NCI-H748 (cell line): ENCODE measurements around the gene MLLT11.
A peak's percentile ranks its signal among the peaks of the same experiment; 100 is the strongest.
"Not testable (repeated sequence)": the region's sequence is repeated elsewhere in the genome, so short reads cannot be mapped to it uniquely, and the experiment has no call there.

Source experiments
- DNase-seq: peaks from one replicate; lab custom pipeline; 2025; ENCODE audit not compliant: unreplicated experiment; lab: John Stamatoyannopoulos, UW

The MLLT11 gene

DNA sequence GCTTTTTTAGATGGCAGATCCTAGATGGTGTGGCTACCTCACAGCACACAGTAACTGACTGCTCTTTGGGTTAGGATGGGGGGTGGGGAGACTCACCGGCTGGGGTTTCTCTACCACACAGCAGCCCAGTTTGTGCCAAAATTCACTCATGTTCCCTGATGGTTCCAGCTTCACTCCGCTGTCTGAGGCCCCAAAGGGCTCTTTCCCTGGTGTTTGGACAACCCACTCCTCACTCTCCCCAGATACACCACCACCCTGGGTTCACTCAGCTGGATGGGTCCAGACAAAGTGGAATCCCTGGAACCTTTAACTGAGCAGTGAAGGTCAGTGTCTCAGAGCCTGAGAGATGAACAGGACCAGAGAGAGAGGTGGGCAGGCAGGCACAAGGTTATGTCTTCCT, 4.6 kb upstream of the MLLT11 start:
- DNase-seq: no peak

DNA sequence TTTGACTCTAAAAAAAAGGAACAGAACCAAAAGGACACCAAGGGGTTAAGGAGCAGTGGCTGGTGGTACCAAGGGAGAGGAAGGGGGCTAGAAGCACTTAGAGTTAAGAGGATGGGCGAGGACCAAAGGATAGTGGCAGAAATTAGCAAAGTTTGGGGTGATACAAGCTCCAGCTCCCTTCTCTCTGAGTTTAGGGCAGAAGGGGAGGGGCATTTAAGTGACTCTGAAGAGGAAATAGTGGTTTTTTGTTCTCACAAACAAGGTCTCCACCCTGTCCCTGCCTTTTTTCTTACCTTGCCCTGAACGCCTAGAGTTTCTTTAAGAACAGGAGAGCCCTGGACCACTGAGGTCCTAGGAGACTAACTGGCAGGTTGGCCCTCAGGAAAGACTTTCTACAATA, 4.0 kb upstream of the MLLT11 start:
- DNase-seq: no peak

DNA sequence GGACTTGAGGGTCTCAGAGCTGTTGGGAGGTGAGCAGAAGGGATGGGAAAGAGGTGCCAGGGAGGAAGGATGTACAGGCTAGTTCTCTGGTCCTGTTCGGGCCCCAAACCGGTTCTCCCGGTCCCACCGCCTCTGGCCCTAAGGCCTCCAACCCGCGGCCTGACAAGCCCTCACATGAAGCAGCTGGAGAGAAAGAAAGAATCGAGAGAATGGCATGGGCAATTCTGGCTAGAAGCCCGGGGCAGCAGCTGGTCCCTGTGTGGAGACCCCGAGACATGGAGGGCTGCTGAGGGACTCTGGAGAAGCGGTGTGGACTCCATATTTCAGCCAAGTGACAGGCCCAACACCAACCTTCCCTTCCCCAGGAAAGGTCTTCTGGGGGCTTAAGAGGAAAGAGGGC, 1.5 kb upstream of the MLLT11 start:
- DNase-seq: peak; percentile 85

DNA sequence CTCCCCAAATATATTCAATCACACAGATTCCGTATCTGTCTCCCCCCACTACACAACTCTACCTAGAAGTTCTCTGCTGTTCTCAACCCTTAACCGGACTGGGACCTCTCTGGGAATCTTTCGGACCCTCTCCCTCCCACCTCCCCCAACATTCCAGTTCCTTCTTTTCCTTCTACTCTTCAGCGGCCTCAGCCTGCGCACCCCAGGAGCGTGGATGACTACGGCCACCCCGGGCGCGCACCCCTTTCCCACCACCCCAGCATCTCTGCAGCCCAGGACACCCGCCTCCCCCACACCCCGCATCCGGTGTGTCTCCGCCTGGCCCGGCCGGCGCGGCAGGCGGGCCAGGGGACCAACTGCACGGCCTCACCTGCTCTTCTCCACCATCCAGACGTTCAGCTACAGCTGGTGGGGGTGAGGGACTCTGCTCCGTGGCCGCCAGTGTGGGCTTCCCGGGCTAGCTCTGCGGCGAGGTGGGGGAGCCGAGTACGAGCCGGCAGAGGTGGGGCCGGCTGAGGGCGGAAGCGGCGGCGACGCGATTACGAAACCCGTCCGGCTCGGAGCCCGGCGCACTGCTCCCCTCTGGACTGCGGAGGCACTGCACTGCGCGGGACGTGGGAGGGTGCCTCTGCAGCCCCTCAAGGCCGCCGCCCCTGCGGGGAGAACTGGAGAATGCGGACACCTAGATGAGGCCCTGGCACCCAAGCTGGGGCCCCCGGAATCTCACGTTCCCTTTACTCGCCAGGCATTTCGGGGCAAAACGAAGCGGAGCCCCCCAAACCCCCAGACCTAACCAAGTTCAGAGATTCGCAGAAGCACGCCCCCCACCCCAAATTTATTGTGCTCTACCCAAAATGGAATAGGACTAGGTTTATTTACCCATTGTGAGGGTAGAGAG, 839 bp upstream of the MLLT11 start, which contains the start of gene CDC42SE1:
TSS of gene CDC42SE1 (minus strand) at position 514 of the 898 bp plus-strand sequence. CDS start 3,892 bp downstream, outside the sequence.
- DNase-seq: peak; percentile 89

DNA sequence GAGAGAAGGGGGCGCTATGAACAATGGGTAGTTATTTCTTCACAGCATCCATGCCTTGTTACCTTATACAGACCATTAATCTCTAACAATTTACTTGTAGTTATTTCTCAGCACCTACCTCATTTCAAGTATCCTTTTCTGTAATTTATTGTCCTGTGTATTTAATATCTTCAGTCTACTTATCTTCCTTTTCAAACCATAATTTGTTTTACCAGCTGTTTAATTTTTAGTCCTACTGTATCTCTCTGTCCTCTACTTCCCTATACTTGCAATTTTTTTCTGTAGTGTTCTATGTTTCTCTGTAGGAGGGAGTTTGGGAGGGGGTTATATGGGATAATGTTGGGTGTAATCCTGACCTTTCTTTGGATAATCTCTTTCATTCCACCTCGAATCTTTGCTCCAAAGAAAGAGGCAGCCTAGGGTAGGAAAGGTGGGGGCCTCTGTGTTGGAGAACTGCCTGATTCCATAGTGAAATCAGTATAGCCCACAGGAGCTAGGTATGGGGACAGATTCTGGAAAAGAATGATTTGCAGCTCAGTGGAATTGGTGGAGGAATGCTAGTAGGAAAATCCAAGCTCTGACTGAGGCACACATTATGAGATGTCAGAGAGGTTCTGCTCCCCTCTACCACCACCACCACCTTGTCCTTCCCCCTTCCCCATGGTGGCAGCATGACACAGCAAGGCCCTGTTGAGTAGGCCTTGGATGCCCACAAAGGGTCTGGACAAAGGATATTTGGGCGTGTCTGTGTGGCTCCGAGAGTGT, 642 bp downstream of the MLLT11 start:
- peak; percentile 73 for DNase-seq

DNA sequence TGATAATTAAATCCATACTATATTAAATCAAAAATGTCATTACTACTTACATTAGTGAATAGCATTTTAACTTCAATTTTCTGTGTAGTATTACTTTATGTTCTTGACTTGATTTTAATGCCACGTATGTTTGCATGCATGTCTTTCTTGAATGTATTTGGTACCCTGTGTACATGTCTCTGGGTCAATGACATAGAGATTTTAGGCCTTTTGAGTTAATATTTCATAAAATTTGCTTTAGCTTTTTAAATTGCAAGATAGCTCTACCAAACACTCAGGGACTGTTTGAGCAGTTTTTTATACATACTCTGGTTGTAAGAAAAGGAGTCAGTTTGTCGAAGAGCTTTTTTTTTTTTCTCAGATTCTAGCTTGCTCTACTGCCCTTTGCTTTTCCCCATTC, 1.5 kb downstream of the MLLT11 start:
- DNase-seq: no peak

DNA sequence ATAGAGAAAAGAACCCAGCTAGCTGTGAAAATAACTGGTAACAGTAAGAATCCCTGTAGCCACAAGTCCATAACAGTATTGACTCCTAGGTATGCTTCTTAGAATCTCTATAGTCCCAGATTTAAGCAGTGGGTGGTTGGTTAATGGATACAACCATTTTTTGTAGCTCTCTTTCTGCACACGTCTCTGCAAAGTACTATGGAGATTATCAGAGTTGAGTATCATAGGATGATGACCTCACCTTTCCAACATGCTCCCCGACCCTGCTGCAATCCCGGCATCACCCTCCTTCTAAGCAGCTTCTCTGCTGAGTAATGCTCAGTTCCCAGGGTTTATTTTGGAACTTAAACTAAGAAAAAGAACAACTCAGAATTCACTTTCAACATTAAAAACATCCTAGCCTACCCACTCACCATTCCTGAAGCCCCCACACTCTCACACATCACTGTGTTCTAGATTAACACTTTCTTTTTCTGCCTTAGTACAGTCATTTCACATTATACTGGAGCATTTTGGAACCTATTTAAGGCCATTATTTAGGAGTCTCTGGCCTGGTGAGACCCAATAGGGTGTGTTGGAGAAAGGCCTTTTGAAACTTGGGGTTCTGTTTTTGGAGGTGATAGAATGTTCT, 2.7 kb downstream of the MLLT11 start:
- DNase-seq: no peak

DNA sequence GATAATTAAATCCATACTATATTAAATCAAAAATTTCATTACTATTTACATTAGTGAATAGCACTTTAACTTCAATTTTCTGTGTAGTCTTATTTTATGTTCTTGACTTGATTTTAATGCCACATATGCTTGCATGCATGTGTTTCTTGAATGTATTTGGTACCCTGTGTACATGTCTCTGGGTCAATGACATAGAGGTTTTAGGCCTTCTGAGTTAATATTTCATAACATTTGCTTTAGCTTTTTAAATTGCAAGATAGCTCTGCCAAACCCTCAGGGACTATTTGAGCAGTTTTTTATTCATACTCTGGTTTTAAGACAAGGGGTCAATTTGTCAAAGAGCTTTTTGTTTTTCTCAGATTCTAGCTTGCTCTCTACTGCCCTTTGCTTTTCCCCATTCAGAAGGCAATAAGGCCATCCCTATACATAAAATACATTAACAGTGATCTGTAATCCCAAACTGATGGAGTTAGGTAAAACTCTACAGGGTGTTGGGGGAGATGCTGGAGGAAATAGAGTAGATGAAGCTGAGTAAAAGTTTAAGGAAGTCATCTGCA, 5.0 kb downstream of the MLLT11 start:
- DNase-seq: no peak

DNA sequence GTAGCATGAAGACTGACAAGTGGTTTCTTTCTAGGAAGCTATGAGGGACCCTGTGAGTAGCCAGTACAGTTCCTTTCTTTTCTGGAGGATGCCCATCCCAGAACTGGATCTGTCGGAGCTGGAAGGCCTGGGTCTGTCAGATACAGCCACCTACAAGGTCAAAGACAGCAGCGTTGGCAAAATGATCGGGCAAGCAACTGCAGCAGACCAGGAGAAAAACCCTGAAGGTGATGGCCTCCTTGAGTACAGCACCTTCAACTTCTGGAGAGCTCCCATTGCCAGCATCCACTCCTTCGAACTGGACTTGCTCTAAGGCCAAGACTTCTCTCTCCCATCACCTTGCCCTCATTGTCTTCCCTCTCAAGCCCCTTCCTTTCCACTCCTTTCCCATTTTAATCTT, 7.0 kb downstream of the MLLT11 start:
- no peak for DNase-seq

DNA sequence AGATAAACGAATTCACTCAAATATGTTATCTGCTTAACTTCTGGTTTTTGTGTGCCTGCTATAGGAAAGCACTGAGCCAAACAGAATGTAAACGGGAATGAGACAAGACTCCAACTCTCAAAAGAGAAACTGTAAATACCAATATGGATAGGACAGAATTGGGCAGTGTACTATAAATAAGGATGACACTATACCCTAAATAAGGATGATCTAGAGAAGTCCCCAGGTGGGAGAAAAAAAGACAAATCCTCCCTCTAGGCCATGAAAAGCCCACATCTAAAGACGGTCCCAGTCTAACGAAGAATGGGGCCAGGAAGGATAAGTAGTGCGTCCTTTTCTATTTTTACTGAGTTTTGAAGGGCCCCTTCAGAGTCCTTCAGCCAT, 8.9 kb downstream of the MLLT11 start:
- no peak for DNase-seq

DNA sequence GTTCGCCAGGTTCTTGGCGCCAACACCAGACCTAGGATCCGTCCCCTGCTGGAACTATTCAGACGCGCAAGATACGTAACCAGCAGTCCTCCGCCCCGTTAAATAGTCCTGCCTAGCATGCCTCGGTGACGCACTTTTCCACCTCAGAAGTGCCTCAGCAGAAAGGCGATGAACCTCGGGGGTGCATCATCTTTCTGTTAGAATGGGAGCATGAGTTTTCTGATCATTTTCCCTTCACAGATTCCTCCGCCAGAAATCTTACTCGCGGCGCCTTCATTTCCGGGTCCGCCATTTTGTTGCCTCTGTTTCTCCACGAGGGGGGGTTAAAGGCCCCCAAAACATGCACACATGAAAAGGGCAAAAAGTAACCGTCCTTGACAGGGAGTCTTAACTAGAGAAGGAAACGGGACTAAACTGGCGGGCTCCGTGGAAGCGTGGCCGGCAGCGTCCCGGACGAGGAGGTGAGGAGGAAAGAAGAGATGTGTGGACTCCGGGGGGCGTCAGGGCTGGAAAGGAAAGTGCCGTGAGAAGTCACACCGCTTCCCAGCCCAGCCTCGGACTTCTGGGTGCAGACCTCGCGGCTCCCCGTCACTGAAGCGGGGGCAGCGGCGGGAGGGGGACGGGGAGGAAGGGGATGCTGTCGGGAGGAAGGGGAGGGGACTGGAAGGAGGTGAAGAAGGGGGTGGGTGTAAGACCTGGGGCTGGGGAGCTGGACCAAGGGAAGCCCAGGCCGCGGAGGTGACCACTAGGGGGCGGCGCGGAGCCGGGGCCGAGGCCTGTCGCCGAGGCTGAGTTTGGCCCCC, 10.5 kb downstream of the MLLT11 start, which contains the start of gene GABPB2:
TSS of gene GABPB2 (plus strand) at position 288 of the 803 bp plus-strand sequence. CDS start 17,429 bp downstream, outside the sequence.
- no peak for DNase-seq

DNA sequence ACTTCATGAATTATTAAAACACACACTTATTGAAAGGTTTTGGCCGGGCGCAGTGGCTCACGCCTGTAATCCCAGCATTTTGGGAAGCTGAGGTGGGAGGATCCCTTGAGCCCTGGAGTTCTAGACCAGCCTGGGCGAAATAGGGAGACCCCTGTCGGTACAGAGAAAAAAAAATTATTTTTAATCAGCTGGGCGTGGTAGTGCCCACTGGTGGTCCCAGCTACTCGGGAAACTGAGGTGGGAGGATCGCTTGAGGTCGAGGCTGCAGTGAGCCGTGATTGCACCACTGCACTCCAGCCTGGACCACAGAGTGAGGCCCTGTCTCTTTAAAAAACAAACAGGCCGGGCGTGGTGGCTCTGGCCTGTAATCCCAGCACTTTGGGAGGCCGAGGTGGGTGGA, 12.0 kb downstream of the MLLT11 start:
- DNase-seq: no peak

DNA sequence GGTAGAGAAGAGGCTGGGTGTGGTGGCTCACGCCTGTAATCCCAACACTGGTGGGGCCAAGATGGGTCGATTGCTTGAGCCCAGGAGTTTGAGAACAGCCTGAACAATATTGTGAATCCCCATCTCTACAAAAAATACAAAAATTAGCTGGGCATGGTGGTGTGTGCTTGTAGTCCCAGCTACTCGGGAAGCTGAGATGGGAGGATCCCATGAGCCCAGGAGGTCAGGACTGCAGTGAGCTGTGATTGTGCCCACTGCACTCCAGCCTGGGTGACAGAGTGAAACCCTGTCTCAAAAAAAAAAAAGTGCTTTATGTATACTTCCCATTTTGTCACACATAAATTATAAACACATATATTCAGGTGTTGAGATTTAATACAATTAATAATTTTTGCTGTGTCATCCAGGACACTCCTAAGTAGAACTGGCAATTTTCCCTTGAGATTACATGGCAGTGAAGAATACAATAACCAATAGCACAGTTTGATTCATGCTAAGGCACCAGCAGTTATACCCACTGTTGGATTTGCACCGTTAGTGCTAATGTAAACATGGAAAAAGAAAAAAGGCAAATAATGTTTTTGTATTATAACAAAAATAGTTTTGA, 25.9 kb downstream of the MLLT11 start:
- peak; percentile 7 for DNase-seq

DNA sequence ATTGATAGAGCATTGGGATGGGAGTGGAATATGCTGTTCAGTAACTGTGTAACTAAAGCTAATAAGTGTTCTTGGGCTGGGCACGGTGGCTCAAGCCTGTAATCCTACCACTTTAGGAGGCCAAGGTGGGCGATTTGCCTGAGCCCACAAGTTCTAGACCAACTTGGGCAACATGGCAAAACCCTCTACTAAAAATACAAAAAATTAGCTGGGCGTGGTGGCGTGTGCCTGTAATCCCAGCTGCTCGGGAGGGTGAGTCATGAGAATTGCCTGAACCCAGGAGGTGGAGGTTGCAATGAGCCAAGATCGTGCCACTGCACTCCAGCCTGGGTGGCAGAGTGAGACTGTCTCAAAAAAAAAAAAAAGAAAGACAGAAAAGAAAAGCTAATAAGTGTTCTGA, 37.2 kb downstream of the MLLT11 start:
- DNase-seq: not testable (repeated sequence)

DNA sequence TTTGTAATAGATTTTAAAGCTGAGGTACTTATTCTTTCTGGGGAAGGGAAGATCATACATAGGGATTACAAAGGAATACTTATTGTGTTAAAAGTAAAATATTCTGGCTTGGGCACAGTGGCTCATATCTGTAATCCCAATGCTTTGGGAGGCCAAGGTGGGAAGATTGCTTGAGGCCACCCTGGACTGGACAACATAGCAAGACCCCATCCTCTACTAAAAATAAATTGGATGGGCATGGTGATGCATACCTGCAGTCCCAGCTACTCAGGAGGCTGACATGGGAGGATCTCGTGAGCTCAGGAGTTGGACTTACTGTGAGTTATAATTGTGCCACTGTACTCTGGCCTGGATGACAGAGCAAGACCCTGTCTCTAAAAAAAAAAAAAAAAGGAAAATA, 37.9 kb downstream of the MLLT11 start:
- no peak for DNase-seq

DNA sequence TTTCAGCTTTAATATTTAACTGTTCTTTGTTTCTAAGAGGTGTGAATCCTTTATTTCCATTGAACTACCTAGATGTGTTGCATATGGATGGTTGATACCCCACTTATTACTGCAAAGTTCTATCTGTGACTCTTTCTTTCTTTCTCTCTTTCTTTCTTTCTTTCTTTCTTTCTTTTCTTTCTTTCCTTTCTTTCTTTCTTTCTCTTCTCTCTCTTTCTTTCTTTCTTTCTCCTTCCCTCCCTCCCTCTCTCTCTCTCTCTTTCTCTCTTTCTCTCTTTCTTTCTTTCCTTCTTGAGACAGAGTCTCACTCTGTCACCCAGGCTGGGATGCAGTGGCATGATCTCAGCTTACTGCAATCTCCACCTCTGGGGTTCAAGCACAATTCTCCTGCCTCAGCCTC, 44.4 kb downstream of the MLLT11 start:
- DNase-seq: no peak

DNA sequence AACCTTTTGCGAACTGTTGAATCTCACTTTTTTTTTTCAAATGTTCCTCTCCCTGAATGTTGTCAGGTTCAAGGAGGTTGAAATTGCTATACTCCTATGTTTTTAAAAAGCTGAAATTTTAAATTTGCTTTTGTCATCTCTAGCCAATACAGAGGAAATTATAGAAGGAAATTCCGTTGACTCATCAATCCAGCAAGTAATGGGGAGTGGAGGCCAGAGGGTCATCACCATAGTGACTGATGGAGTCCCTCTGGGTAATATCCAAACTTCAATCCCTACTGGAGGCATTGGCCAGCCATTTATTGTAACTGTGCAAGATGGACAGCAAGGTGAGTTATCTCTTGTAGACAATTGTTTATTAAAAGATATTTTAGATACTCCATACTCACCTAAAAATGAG, 46.7 kb downstream of the MLLT11 start:
- peak; percentile 27 for DNase-seq

DNA sequence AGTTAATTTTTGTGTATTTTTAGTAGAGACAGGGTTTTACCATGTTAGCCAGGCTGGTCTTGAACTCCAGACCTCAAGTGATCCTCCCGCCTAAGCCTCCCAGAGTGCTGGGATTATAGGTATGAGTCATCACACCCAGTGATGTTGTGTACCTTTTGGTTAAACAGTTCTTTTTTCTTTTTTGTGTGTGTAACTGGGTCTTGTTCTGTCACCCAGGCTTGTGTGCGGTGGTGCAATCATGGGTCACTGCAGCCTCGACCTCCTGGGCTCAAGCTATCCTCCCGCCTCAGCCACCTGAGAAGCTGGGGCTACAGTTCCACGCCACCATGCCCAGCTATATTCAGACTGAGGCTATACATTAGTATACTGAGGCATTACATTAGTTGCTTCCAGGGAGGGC, 48.1 kb downstream of the MLLT11 start:
- no peak for DNase-seq

DNA sequence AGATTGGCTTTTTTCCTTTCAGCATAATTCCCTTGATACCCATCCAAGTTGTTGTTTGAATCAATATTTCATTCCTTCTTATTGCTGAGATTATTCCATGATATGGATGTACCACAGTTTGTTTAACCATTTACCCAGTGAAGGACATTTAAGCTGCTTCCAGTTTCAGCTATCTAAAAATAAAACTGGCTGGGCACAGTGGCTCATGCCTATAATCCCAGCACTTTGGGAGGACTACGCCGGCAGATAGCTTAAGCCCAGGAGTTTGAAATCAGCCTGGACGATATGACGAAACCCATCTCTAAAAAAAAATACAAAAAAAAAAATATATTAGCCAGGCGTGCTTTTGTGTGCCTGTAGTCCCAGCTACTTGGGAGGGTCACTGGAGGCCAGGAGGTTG, 53.7 kb downstream of the MLLT11 start:
- DNase-seq: no peak
